H1 (cell line): Measurements from ENCODE around the gene ST3GAL2. TPM values are rescaled to one million over a fixed set of nuclear protein-coding genes. Genes with fewer than 3 reads are reported as not detected.

Experiments
- BCL11A ChIP-seq, 2 experiments: IDR thresholded peaks; one replicate each; pipeline ENCODE4 v1.6.1; 2011; ENCODE audit warnings: low read depth in 2 of 2, low read length in 2 of 2, mild to moderate bottlenecking in 2 of 2
- CHD7 ChIP-seq: fragments of 300-600 bp; sonication (generic); IDR thresholded peaks from 2 replicates; pipeline ENCODE4 v1.7.1; 2012; ENCODE audit warnings: low read length, moderate library complexity, mild to moderate bottlenecking, inconsistent platforms; ENCODE audit not compliant: insufficient replicate concordance
- EP300 ChIP-seq, 2 experiments: IDR thresholded peaks; 1 replicate in 1 of 2; 2 replicates in 1 of 2; pipeline ENCODE4 v1.6.1; 2011 to 2012; ENCODE audit warnings: low read depth in 2 of 2, low read length in 2 of 2, mild to moderate bottlenecking in 2 of 2, borderline replicate concordance in 1 of 2, inconsistent platforms in 1 of 2, moderate library complexity in 1 of 2
- HDAC6 ChIP-seq: IDR thresholded peaks from one replicate; pipeline ENCODE4 v1.7.1; 2012; ENCODE audit warnings: low read depth, mild to moderate bottlenecking, inconsistent platforms, low read length, moderate library complexity
- KDM4A ChIP-seq: IDR thresholded peaks from one replicate; pipeline ENCODE4 v1.7.1; 2012; ENCODE audit warnings: low read depth, mild to moderate bottlenecking, moderate library complexity, low read length, inconsistent platforms; ENCODE audit not compliant: severe bottlenecking
- MAFK ChIP-seq: IDR thresholded peaks from 2 replicates; pipeline ENCODE4 v1.6.1; 2012; ENCODE audit warnings: low read depth, mild to moderate bottlenecking, improper control_type of control experiment, low read length
- POLR2A ChIP-seq, 2 experiments: IDR thresholded peaks; 1 replicate in 1 of 2; 2 replicates in 1 of 2; pipeline ENCODE4 v1.6.1; 2011; ENCODE audit warnings: low read depth in 2 of 2, low read length in 2 of 2, mild to moderate bottlenecking in 2 of 2; ENCODE audit errors: control extremely low read depth in 1 of 2
- RAD21 ChIP-seq, 2 experiments: IDR thresholded peaks in 1 of 2; conservative IDR thresholded peaks in 1 of 2; 2 replicates each; pipeline ENCODE4 v1.6.1; 2011; ENCODE audit warnings: low read depth in 2 of 2, low read length in 2 of 2, improper control_type of control experiment in 1 of 2, inconsistent platforms in 1 of 2, mild to moderate bottlenecking in 1 of 2, moderate library complexity in 1 of 2
- SP1 ChIP-seq: IDR thresholded peaks from 2 replicates; pipeline ENCODE4 v1.6.1; 2011; ENCODE audit warnings: low read depth, low read length
- TBP ChIP-seq: IDR thresholded peaks from 2 replicates; pipeline ENCODE4 v1.6.1; 2011; ENCODE audit warnings: low read depth, low read length, improper control_type of control experiment
- polyA plus RNA-seq, 7 experiments: library from polyadenylated mRNA; depleted of rRNA in 3 of 7; stranded (reverse) in 5 of 7; unstranded in 2 of 7; fragments of >200 nt in 5 of 7; fragments of 200-250 nt in 2 of 7; gene quantifications; 1 replicate in 5 of 7; 2 replicates in 1 of 7; 4 replicates in 1 of 7; pipeline versions ENCODE4 v1.2.1 to v1.2.3, GENCODE V29; 2011 to 2013; ENCODE audit warnings: missing spikeins in 2 of 7, mixed read lengths in 2 of 7
- total RNA-seq: library from RNA; stranded (reverse); fragmentation: NEBNext Ultra II Directional; extraction: Animal tissue kit (Norgen Biotek cat#: 25700); gene quantifications from 2 replicates; pipeline ENCODE4 v1.2.1, GENCODE V29; 2021

The ST3GAL2 gene
- total and polyA plus RNA-seq, 2 of the 8 experiments (the other 6 are each of a cell fraction or from before 2014, with no cell fraction given), result 14.4 to 39.7 TPM

DNA sequence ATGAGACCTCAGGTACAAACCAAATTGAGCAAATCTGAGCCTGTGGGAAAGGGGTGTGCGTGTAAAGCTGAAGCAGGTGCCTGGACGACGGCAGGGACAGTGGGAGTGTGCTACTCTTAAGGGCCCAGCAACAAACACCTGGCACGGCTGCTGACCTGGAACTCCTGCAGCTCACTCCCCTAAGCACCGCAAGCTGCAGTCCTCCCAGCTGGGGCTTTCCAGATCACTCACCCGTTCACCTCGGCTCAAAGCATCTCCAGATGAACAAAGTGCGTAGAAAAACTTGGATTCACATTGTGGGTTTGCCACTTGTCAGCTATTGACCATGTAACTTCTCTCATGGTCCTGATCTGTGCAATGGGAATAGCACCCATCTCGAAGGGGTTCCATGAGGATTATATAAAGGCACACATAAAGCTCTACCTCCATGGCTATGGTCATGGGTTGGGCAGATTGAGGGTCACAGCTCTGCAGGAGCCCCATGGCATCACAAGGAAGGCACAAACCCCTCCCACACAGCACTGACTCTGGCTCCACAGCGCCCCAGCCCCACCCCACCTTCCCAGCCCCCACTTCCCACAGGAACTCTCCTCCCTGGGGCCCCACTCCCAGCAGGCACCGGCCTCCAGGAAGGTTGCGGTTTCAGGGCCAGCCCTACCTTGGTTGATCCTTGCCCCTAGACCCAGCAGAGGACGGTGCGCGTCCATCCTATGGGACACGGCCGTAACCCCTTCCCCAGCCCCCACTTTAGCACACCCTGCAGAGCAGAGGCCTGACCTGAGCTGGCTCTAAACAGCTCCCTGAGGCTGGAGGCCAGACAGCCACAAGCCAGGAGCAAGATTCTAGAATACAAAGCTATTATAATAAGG, 21.9 kb downstream of the ST3GAL2 start (continued):
- TF ChIP-seq EP300 (IDR thresholded peaks at IDR 0.05; ENCODE audit: borderline replicate concordance in 1 of 2, low read depth in 2 of 2, low read length in 2 of 2), result no peak
- TF ChIP-seq RAD21 (IDR thresholded peaks at IDR 0.05 in 1 of 2, conservative IDR thresholded peaks at IDR 0.05 in 1 of 2; ENCODE audit: low read depth in 2 of 2, low read length in 2 of 2), result no peak
- no peak for TF ChIP-seq SP1
- no peak for TF ChIP-seq POLR2A (IDR thresholded peaks at IDR 0.05; ENCODE audit: control extremely low read depth in 1 of 2, low read depth in 2 of 2, low read length in 2 of 2)
- no peak for TF ChIP-seq HDAC6
- TF ChIP-seq KDM4A, result no peak
- no peak for TF ChIP-seq MAFK
- TF ChIP-seq BCL11A (IDR thresholded peaks at IDR 0.05; ENCODE audit: low read depth in 2 of 2, low read length in 2 of 2), result no peak
- TF ChIP-seq CHD7, result no peak
- no peak for TF ChIP-seq TBP
